ENCODE results near the gene DKKL1.

DKKL1 gene

DNA sequence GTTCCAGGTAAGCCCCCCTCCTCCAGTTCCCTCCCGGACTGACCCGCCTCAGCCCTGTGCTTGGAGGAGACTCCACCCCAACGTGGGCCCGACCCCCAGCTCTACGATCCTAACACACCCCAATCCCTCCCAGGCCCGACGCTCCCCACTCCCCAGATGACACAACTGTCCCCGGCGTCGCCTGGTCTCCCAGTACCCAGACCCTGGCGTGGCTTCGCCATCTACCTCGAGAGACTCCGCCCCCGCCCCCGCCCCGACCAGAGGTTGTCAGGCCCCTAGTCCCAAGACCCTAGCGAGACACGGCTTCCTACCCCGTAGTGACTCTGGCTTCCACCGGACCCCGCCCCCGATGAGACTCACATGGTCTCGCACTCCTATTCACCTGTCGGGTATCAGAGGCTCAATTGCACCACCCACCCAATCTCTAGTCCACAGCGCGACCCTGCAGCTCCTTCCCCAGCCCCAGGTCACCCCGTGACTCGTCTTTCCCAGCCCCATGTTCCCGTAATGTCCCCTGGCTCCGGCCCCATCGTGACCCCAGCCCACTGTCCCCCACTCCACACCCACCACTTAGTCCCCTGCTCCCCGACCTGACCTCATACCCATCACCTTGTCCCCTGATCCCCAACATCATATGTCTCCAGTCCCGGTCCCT lies 25.5 kb upstream of the DKKL1 start:
- no peak for DNase-seq

GRCh38 chr19:49338691-49339300 lies 24.9 kb upstream of the DKKL1 start:
- DNase-seq: peak; percentile 71

GRCh38 chr19:49339301-49340068 lies 24.2 kb upstream of the DKKL1 start:
- peak; percentile 91 for DNase-seq

- peak; percentile 70 for DNase-seq
Measured at GRCh38 chr19:49340069-49340864, 23.4 kb upstream of the DKKL1 start.

- DNase-seq: no peak
Measured at GRCh38 chr19:49340865-49341718, 22.6 kb upstream of the DKKL1 start.

GRCh38 chr19:49342291-49342721 lies 21.4 kb upstream of the DKKL1 start:
- DNase-seq: no peak

GRCh38 chr19:49343123-49343522 lies 20.6 kb upstream of the DKKL1 start:
- no peak for DNase-seq

GRCh38 chr19:49344505-49345423 lies 18.9 kb upstream of the DKKL1 start:
- no peak for DNase-seq

DNA sequence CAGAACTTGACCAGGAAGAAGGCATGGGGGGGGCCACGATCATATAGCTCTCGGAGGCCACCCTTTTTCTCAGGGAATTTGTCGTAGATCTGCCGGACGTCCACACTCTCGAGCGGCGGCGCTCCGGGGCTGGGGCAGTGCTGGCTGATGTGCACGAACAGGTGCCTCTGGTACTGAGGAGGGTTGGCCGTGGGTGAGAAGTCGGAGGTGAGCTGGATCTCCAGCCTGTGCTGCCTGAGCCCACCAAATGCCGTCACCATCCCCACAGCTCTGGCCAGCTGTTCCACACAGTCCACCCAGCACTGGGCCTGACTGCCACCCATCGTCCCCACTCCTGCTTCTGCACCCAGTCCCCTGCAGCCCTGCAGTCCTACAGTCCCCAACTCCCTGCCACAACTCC lies 16.5 kb upstream of the DKKL1 start:
- no peak for DNase-seq

GRCh38 chr19:49347835-49348234 lies 15.8 kb upstream of the DKKL1 start:
- no peak for DNase-seq

DNA sequence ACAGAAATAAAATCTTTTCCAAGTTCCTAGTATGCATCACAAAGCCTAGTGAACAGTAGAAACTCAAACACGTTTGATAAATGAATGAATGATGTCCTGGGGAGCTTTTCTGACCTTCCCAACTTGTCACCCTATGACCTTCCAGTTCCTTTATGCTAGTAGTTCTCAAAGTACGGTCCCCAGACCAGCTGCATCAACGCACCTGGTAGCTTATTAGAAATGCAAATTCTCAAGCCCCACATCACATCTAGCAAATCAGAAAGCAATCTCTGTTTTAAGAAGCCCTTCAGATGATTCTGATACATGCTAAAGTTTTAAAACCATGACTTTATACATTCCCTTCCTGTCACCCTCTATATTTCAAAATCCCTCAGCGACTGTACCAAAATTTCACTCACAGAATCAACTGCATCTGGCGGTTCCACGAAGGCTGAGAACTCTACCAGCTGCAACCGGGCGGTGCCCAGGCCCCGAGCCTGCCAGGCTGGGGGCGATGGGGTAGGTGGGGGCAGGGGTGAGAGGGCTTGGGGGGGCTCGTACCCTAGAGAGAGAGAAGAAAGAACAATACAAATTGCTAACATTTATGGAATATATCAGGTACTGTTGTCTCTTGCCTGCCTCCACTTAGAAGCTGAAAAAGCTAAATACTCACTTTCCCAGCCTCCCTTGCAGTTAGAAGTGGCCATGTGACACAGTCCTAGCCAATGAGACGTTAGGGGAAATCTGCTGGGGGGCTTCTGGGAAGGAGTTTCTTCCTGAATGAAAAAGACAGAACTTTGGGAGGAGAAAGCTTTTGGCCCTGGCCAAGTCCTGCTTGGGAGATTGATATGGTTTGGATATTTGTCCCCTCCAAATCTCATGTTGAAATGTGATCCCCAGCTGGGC lies 15.1 kb upstream of the DKKL1 start:
- no peak for DNase-seq

DNA sequence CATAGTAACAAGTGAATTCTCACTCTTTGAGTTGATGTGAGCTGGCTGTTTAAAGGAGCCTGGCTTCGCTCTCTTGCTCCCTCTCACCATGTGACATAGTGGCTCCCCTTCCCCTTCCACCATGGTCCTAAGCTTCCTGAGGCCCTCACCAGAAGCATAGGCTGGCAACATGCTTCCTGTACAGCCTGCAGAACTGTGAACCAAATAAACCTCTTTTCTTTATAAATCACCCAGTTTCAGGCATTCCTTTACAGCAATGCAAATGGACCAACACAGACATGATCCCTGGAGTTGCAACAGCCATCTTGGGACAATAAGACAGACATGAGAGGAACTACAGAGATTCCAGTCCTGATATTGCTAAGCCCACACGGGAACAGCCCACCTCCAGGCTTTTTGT lies 14.1 kb upstream of the DKKL1 start:
- DNase-seq: no peak

DNA sequence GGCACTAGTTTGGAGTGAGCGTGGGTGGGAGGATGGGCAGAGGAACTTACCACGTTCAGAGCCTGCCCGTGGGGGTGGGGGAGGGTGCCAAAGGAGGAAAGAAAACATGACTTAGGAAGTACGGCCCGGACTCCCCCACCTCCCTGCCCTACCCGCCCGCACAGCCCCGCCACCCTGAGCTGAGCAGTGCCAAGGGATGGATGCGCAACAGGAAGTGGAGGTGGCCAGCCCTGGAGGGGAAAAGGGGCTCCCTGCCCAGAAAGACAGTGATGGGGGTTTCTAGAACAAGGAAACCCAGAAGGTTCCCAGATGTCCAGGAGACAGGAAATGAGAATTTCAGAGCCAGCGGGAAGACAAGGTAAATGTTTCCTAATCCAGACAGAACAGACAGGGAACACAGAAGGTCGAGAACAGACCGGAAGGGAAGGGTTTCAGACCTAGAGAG lies 7.7 kb upstream of the DKKL1 start:
- peak; percentile 66 for DNase-seq

GRCh38 chr19:49356382-49356781 lies 7.3 kb upstream of the DKKL1 start:
- no peak for DNase-seq

DNA sequence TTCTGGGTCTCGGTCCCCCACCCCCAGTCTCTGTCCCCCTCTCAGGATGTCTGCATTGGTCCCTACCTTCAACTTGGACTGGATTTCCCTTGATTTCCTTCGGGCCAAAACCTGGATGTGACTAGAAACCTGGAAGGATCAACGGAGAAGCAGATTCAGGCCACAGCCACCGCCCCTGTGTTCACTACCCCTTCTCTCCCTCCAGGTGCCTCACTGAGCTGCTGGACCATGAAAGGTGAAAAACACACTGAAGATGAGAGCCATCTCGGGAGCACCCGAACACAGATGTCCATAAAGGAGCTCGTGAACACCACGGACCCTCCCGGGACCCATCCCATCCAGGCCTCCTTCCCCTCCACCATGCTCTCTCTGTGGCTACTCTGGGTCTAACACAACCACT lies 6.5 kb upstream of the DKKL1 start:
- DNase-seq: no peak

DNA sequence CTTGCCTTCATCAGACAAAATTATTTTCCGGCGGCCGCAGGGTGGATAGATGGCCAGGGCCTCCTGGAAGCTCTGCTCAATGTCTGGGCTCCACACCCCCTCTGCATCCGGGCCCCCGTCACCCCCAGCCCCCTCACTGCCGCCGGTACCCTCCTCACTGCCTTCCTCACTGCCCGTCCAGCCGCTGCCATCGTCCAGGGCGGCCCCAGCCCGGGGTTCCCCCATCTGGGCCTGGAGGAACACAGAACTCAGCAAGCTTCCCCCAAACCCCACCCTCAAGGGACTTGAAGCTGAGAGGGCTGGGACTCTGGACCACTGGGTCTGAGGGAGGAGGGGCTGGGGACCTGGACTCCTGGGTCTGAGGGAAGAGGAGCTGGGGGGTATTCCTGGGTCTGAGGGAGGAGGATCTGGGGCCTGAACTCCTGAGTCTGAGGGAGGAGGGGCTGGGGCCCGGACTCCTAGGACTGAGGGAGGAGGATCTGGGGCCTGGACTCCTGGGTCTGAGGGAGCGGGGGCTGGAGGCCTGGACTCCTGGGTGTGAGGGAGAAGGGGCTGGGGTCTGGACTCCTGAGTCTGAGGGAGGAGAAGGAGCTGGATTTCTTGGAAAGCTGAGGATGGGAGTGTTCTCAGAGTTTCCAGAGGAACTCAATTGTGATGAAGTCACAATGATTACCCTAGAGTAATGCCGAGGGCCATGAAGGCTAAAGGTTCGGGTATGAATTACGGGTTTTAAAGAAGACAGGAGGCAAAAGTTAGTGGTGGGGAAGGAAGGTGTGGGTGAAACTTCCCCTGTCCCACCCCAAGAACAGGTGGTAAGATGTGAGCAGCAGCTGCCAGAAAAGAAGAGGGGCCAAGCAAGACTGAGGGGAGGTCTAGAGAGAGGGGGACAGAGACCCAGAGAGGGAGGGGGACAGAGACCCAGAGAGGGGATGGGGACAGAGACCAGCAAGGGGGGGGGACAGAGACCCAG lies 3.5 kb upstream of the DKKL1 start:
- DNase-seq: no peak

GRCh38 chr19:49361438-49362047 lies 2.1 kb upstream of the DKKL1 start:
- DNase-seq: peak; percentile 94
